ENCODE results near the gene STAMBPL1.

DNA sequence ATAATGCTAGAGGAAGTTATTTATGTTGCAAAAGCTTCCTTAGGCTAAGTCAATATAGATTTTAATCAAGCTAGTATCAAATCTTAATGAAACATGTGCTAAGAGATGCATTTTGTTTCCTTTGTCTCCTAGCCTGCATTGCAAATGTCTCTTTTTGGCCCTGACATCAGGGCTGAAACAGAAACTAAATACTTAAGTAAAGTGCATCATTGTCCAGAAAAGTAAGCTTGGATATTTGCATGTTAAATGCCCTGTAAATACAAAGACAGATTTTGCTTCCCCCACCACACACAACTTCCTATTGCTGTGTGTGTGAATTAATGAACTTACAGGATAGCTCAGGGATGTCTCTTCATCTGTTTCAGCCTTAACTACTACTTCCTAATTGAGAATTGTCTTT is 10.0 kb upstream of the STAMBPL1 start:
- TF ChIP-seq POLR2A (IDR thresholded peaks at IDR 0.05) (no peak), CTCF (IDR thresholded peaks at IDR 0.05 in 8 of 11, conservative IDR thresholded peaks at IDR 0.05 in 3 of 11) (no peak), POLR2AphosphoS5 (IDR thresholded peaks at IDR 0.05) (no peak)
